Hippocampal formation (tissue), 2 donors: Measurements from ENCODE around the gene UBE2Z.
A peak's percentile ranks its signal among the peaks of the same experiment; 100 is the strongest.
"Not testable (repeated sequence)": the region's sequence is repeated elsewhere in the genome, so short reads cannot be mapped to it uniquely, and the experiment has no call there.

Source experiments
- DNase-seq, 2 donors: peaks; one replicate each; lab custom pipeline; 2025; lab: John Stamatoyannopoulos, UW

UBE2Z gene

GRCh38 chr17:48908047-48908843, at the start of gene UBE2Z:
Gene UBE2Z, plus strand, starts transcription at chr17:48908407. Its CDS starts 97 bp downstream, at chr17:48908504.
- peak; percentile 92 to 97 for DNase-seq

GRCh38 chr17:48860034-48860433, 48.2 kb upstream of the UBE2Z start:
- no peak for DNase-seq

- no peak for DNase-seq
Measured at GRCh38 chr17:48860456-48860855, 47.8 kb upstream of the UBE2Z start.

GRCh38 chr17:48868916-48869500, 39.2 kb upstream of the UBE2Z start:
- no peak for DNase-seq

GRCh38 chr17:48869821-48870318, 38.3 kb upstream of the UBE2Z start:
- DNase-seq = no peak

GRCh38 chr17:48871035-48871550, 37.1 kb upstream of the UBE2Z start:
- no peak for DNase-seq

- no peak for DNase-seq
Measured at GRCh38 chr17:48871551-48872351, 36.5 kb upstream of the UBE2Z start.

- DNase-seq = not testable (repeated sequence)
Measured at GRCh38 chr17:48872409-48872808, 35.8 kb upstream of the UBE2Z start.

- no peak for DNase-seq
Measured at GRCh38 chr17:48873209-48873608, 35.0 kb upstream of the UBE2Z start.

GRCh38 chr17:48873696-48874443, 34.3 kb upstream of the UBE2Z start:
- no peak for DNase-seq

GRCh38 chr17:48878920-48879898, 29.0 kb upstream of the UBE2Z start:
- DNase-seq = peak; percentile 18 to 56

GRCh38 chr17:48882272-48882671, 25.9 kb upstream of the UBE2Z start:
- no peak for DNase-seq

GRCh38 chr17:48883171-48883570, 25.0 kb upstream of the UBE2Z start:
- DNase-seq = no peak

GRCh38 chr17:48890086-48890485, 18.1 kb upstream of the UBE2Z start:
- DNase-seq = no peak

- DNase-seq = no peak
Measured at GRCh38 chr17:48892940-48893645, 15.1 kb upstream of the UBE2Z start.

GRCh38 chr17:48893646-48894508, 14.3 kb upstream of the UBE2Z start:
- DNase-seq = no peak

- DNase-seq = no peak
Measured at GRCh38 chr17:48894886-48895285, 13.3 kb upstream of the UBE2Z start.

- no peak for DNase-seq
Measured at GRCh38 chr17:48901241-48901640, 7.0 kb upstream of the UBE2Z start.

GRCh38 chr17:48903401-48903800, 4.8 kb upstream of the UBE2Z start:
- no peak for DNase-seq
